SIG-M5 (cell line): ENCODE results near the gene TLL2.

Source experiments
- DNase-seq: peaks from one replicate; lab custom pipeline; 2025; lab: John Stamatoyannopoulos, UW

TLL2 gene

GRCh38 chr10:96421995-96422394 is 91.7 kb downstream of the TLL2 start:
- DNase-seq, result no peak

GRCh38 chr10:96420228-96421009 is 93.3 kb downstream of the TLL2 start:
- DNase-seq, result no peak

GRCh38 chr10:96419351-96419750 is 94.4 kb downstream of the TLL2 start:
- no peak for DNase-seq

GRCh38 chr10:96418582-96418981 is 95.1 kb downstream of the TLL2 start:
- no peak for DNase-seq

GRCh38 chr10:96417441-96417840 is 96.3 kb downstream of the TLL2 start:
- DNase-seq, result no peak

GRCh38 chr10:96416643-96417042 is 97.1 kb downstream of the TLL2 start:
- no peak for DNase-seq

- no peak for DNase-seq
These were observed 97.7 kb downstream of the TLL2 start for GRCh38 chr10:96415891-96416554.

GRCh38 chr10:96415150-96415890 is 98.4 kb downstream of the TLL2 start:
- DNase-seq, result no peak

- DNase-seq, result no peak
These were observed 99.4 kb downstream of the TLL2 start for GRCh38 chr10:96414303-96414702.

GRCh38 chr10:96413151-96413787 is 100.5 kb downstream of the TLL2 start:
- DNase-seq, result no peak

- DNase-seq, result no peak
These were observed 101.9 kb downstream of the TLL2 start for GRCh38 chr10:96411716-96412320.

GRCh38 chr10:96410296-96410695 is 103.4 kb downstream of the TLL2 start:
- no peak for DNase-seq

GRCh38 chr10:96408201-96408600 is 105.5 kb downstream of the TLL2 start:
- DNase-seq, result no peak

GRCh38 chr10:96407560-96408069 is 106.1 kb downstream of the TLL2 start:
- DNase-seq, result no peak

GRCh38 chr10:96406091-96406490 is 107.6 kb downstream of the TLL2 start:
- DNase-seq, result no peak

- DNase-seq, result no peak
These were observed 111.1 kb downstream of the TLL2 start for GRCh38 chr10:96402417-96403305.

GRCh38 chr10:96401036-96401435 is 112.7 kb downstream of the TLL2 start:
- DNase-seq, result no peak

- no peak for DNase-seq
These were observed 113.3 kb downstream of the TLL2 start for GRCh38 chr10:96400465-96400864.

GRCh38 chr10:96397902-96398301 is 115.8 kb downstream of the TLL2 start:
- no peak for DNase-seq

- DNase-seq, result no peak
These were observed 117.5 kb downstream of the TLL2 start for GRCh38 chr10:96395931-96396877.
